ENCODE data around the gene FBXW7. TPM values are rescaled to one million over a fixed set of nuclear protein-coding genes. Genes with fewer than 3 reads are reported as not detected.

The FBXW7 gene
- total and polyA plus RNA-seq, 4 donors = 7.6 to 82.1 (median 20.6) TPM

- no peak for ATAC-seq (ENCODE audit: insufficient read depth, low FRiP score)
- no peak for TF ChIP-seq CTCF (IDR thresholded peaks at IDR 0.05; ENCODE audit: control extremely low read depth, extremely low read depth)
- 95 to 98% methylated on average over 1 of the region's 1 CpG for WGBS, 2 donors
- Histone ChIP-seq H3K4me1 (ENCODE audit: control insufficient read depth in 5 of 5, insufficient read depth in 5 of 5, low read length in 5 of 5) (peaks cover 0 to 11% (median 0%) of the 10 kb centered on the region in 5 donors), H3K27ac (ENCODE audit: low read depth in 1 of 2, low read length in 1 of 2) (no peak overlapping the region), H3K9me3 (ENCODE audit: control insufficient read depth in 4 of 4, insufficient read depth in 3 of 4, low read length in 3 of 4) (no peaks in the 10 kb centered on the region), H3K36me3 (ENCODE audit: control insufficient read depth in 4 of 4, insufficient read depth in 4 of 4, low read length in 4 of 4) (no peaks in the 10 kb centered on the region), H3K27me3 (ENCODE audit: control insufficient read depth in 3 of 3, insufficient read depth in 3 of 3, low read length in 2 of 3) (no peaks in the 10 kb centered on the region), H3K9ac (ENCODE audit: insufficient read depth in 1 of 2, low read length in 2 of 2) (no peak overlapping the region), H3K4me3 (no peak overlapping the region)
- DNase-seq = no peak
Measured at GRCh38 chr4:152421576-152421975, 114.3 kb downstream of the FBXW7 start.

- no peak overlapping the region for H3K4me3 ChIP-seq
- H3K9ac ChIP-seq (ENCODE audit: insufficient read depth in 1 of 2, low read length in 2 of 2) = no peak overlapping the region
- ATAC-seq (ENCODE audit: insufficient read depth, low FRiP score) (no peak), DNase-seq (no peak)
- TF ChIP-seq CTCF (IDR thresholded peaks at IDR 0.05; ENCODE audit: control extremely low read depth, extremely low read depth) = no peak
- WGBS, 2 donors = 90 to 96% methylated on average over 2 of the region's 2 CpGs
- no peaks in the 10 kb centered on the region for H3K27me3 ChIP-seq (ENCODE audit: control insufficient read depth in 3 of 3, insufficient read depth in 3 of 3, low read length in 2 of 3)
- H3K36me3 ChIP-seq (ENCODE audit: control insufficient read depth in 4 of 4, insufficient read depth in 4 of 4, low read length in 4 of 4) = no peaks in the 10 kb centered on the region
- H3K9me3 ChIP-seq (ENCODE audit: control insufficient read depth in 4 of 4, insufficient read depth in 3 of 4, low read length in 3 of 4) = no peaks in the 10 kb centered on the region
- H3K4me1 ChIP-seq (ENCODE audit: control insufficient read depth in 5 of 5, insufficient read depth in 5 of 5, low read length in 5 of 5) = peaks cover 0 to 5% (median 0%) of the 10 kb centered on the region in 5 donors
- no peak overlapping the region for H3K27ac ChIP-seq (ENCODE audit: low read depth in 1 of 2, low read length in 1 of 2)
Measured at GRCh38 chr4:152419809-152420208, 116.1 kb downstream of the FBXW7 start.

- ATAC-seq (ENCODE audit: insufficient read depth, low FRiP score) = no peak
- Histone ChIP-seq H3K4me1 (ENCODE audit: control insufficient read depth in 5 of 5, insufficient read depth in 5 of 5, low read length in 5 of 5) (peaks cover 0 to 2% (median 0%) of the 10 kb centered on the region in 5 donors), H3K4me3 (no peak overlapping the region), H3K27me3 (ENCODE audit: control insufficient read depth in 3 of 3, insufficient read depth in 3 of 3, low read length in 2 of 3) (no peaks in the 10 kb centered on the region), H3K9ac (ENCODE audit: insufficient read depth in 1 of 2, low read length in 2 of 2) (no peak overlapping the region), H3K27ac (ENCODE audit: low read depth in 1 of 2, low read length in 1 of 2) (no peak overlapping the region), H3K36me3 (ENCODE audit: control insufficient read depth in 4 of 4, insufficient read depth in 4 of 4, low read length in 4 of 4) (no peaks in the 10 kb centered on the region), H3K9me3 (ENCODE audit: control insufficient read depth in 4 of 4, insufficient read depth in 3 of 4, low read length in 3 of 4) (no peaks in the 10 kb centered on the region)
- 99 to 100% methylated on average over 2 of the region's 2 CpGs for whole genome bisulfite sequencing, 2 donors
- no peak for TF ChIP-seq CTCF (IDR thresholded peaks at IDR 0.05; ENCODE audit: control extremely low read depth, extremely low read depth)
- DNase-seq = no peak
Measured at GRCh38 chr4:152417673-152418072, 118.2 kb downstream of the FBXW7 start.

- ATAC-seq (ENCODE audit: insufficient read depth, low FRiP score) (no peak), DNase-seq (no peak)
- WGBS, 2 donors = 67 to 85% methylated on average over 2 of the region's 2 CpGs
- no peak for TF ChIP-seq CTCF (IDR thresholded peaks at IDR 0.05; ENCODE audit: control extremely low read depth, extremely low read depth)
- H3K27me3 ChIP-seq (ENCODE audit: control insufficient read depth in 3 of 3, insufficient read depth in 3 of 3, low read length in 2 of 3) = no peaks in the 10 kb centered on the region
- no peaks in the 10 kb centered on the region for H3K4me1 ChIP-seq (ENCODE audit: control insufficient read depth in 5 of 5, insufficient read depth in 5 of 5, low read length in 5 of 5)
- H3K9ac ChIP-seq (ENCODE audit: insufficient read depth in 1 of 2, low read length in 2 of 2) = no peak overlapping the region
- H3K9me3 ChIP-seq (ENCODE audit: control insufficient read depth in 4 of 4, insufficient read depth in 3 of 4, low read length in 3 of 4) = no peaks in the 10 kb centered on the region
- no peak overlapping the region for H3K4me3 ChIP-seq
- peaks cover 0 to 3% (median 0%) of the 10 kb centered on the region in 4 donors for H3K36me3 ChIP-seq (ENCODE audit: control insufficient read depth in 4 of 4, insufficient read depth in 4 of 4, low read length in 4 of 4)
- H3K27ac ChIP-seq (ENCODE audit: low read depth in 1 of 2, low read length in 1 of 2) = no peak overlapping the region
Measured at GRCh38 chr4:152415980-152416379, 119.9 kb downstream of the FBXW7 start.

Data from lung (tissue), 12 donors.